ENCODE measurements around the gene PICK1.

GRCh38 chr22:38067028-38067415 lies 9.8 kb downstream of the PICK1 start:
- no peak for TF ChIP-seq POLR2AphosphoS5 (IDR thresholded peaks at IDR 0.05; ENCODE audit: low read depth, low read length)
- no peak for TF ChIP-seq POLR2A (IDR thresholded peaks at IDR 0.05; ENCODE audit: low read depth, low read length)
- TF ChIP-seq TAF1 (IDR thresholded peaks at IDR 0.05; ENCODE audit: borderline replicate concordance, low read depth, low read length), result no peak

Data from GM12892 (cell line).